ENCODE results near the gene LAMP2.

DNA sequence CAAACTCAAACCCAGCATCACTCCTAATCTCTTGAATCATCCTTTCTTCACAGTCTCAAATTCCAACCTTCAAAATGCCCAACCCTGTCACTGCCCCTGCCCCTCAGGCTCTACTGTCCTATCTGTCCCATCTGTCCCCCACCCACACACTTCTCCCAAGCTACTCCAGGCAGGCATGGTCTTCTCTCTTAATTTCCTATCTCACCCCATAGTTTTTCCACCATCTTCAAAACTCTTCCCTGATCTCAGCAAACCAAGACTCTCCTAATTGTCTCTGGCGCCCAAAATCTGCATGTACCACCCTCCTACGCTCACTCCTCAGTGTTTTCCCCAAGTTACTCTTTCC, 644 bp downstream of the LAMP2 start:
- no peak for TF ChIP-seq SUZ12 (IDR thresholded peaks at IDR 0.05)
- TF ChIP-seq SP1 (IDR thresholded peaks at IDR 0.05) = no peak
- no peak for TF ChIP-seq BHLHE40 (IDR thresholded peaks at IDR 0.05; ENCODE audit: borderline replicate concordance)
- no peak for TF ChIP-seq FOXK2 (IDR thresholded peaks at IDR 0.05)
- no peak for TF ChIP-seq ARNT (IDR thresholded peaks at IDR 0.05)
- no peak for TF ChIP-seq ELF4 (IDR thresholded peaks at IDR 0.05)
- no peak for TF ChIP-seq FOXM1 (IDR thresholded peaks at IDR 0.05; ENCODE audit: borderline replicate concordance)
